ENCODE data around the gene CST6. TPM values are rescaled to one million over a fixed set of nuclear protein-coding genes. Genes with fewer than 3 reads are reported as not detected.

Gene CST6
- polyA plus RNA-seq, 3 donors = 0.41 TPM; not detected in 2

DNA sequence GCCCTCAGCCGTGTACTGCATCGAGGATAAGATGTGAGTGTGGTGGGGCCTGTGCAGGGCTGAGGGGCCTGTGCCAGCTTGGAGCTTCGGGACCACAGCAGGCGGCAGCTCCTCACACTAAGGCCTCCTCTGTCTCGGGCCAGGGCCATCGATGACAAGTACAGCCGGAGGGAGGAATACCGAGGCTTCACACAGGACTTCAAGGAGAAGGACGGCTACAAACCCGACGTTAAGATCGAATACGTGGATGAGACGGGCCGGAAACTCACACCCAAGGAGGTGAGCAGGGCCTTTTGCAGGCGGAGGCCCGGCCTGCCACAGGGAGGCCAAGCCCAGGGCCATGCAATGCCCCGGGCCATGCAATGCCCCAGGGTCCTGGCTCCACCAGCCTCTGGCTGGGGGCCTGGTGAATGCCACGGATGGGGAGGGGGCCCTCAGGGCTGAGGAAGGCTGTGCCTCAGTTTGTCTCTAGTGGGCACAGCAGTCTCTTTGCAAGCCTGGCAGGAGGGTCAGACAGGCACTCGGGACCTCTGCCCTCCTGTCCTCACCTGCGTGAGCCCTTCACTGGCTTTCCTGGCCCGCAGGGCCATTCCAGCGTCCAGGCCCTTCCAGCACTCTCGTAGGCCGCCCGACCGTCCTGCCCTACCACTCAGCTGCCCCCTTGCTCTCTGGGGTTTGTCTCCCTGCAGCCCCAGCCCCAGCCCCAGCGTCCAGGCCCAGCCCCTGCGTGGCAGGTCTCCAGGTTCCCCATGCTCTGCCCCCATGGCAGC, 34.0 kb upstream of the CST6 start:
- no peaks in the 10 kb centered on the region for H3K79me2 ChIP-seq (ENCODE audit: insufficient read depth, low read length)
- H4K20me1 ChIP-seq (ENCODE audit: insufficient read depth, low read length) = peaks cover 7% of the 10 kb centered on the region
- H3K36me3 Mint-ChIP-seq = peaks cover 50 to 70% of the 10 kb centered on the region in 2 donors
- no peak overlapping the region for H2AFZ ChIP-seq (ENCODE audit: insufficient read depth, low read depth, low read length, poor library complexity, severe bottlenecking)
- H3K9me3 Mint-ChIP-seq = no peaks in the 10 kb centered on the region
- DNase-seq = no peak
- H3K27ac ChIP-seq (ENCODE audit: low read depth in 1 of 2, low read length in 2 of 2) = no peak overlapping the region
- H3K27me3 ChIP-seq (ENCODE audit: control insufficient read depth in 2 of 2, insufficient read depth in 2 of 2, low read length in 2 of 2) = no peaks in the 10 kb centered on the region
- intact Hi-C loops (cut with micrococcal nuclease) = no loop called here
- H3K4me1 ChIP-seq (ENCODE audit: control insufficient read depth in 1 of 2, insufficient read depth in 2 of 2, low read length in 2 of 2) = no peaks in the 10 kb centered on the region
- H3K4me3 Mint-ChIP-seq = no peak overlapping the region
- H3K27me3 Mint-ChIP-seq (ENCODE audit: low read depth in 3 of 3) = peaks cover 0 to 4% (median 0%) of the 10 kb centered on the region in 3 donors
- H3K4me1 Mint-ChIP-seq = no peaks in the 10 kb centered on the region
- 97% methylated on average over 28 of the region's 29 CpGs for WGBS (ENCODE audit: insufficient coverage)
- no peak overlapping the region for H3K4me2 ChIP-seq (replicated peaks; ENCODE audit: extremely low read depth, low read length, poor library complexity, severe bottlenecking)
- H3K9ac ChIP-seq (ENCODE audit: insufficient read depth, low read length, poor library complexity, severe bottlenecking) = no peak overlapping the region
- H3K36me3 ChIP-seq (replicated peaks in 1 of 2; ENCODE audit: control insufficient read depth in 1 of 2, insufficient read depth in 2 of 2, low read length in 2 of 2) = peaks cover 49 to 63% of the 10 kb centered on the region in 2 donors
- no peak overlapping the region for H3K4me3 ChIP-seq (replicated peaks in 1 of 3; ENCODE audit: low read depth in 2 of 3, low read length in 3 of 3)
- no peaks in the 10 kb centered on the region for H3K9me3 ChIP-seq (replicated peaks in 1 of 2; ENCODE audit: control insufficient read depth in 1 of 2, insufficient read depth in 1 of 2, low read length in 2 of 2)
- TF ChIP-seq, protein P1, sequence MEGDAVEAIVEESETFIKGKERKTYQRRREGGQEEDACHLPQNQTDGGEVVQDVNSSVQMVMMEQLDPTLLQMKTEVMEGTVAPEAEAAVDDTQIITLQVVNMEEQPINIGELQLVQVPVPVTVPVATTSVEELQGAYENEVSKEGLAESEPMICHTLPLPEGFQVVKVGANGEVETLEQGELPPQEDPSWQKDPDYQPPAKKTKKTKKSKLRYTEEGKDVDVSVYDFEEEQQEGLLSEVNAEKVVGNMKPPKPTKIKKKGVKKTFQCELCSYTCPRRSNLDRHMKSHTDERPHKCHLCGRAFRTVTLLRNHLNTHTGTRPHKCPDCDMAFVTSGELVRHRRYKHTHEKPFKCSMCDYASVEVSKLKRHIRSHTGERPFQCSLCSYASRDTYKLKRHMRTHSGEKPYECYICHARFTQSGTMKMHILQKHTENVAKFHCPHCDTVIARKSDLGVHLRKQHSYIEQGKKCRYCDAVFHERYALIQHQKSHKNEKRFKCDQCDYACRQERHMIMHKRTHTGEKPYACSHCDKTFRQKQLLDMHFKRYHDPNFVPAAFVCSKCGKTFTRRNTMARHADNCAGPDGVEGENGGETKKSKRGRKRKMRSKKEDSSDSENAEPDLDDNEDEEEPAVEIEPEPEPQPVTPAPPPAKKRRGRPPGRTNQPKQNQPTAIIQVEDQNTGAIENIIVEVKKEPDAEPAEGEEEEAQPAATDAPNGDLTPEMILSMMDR (IDR thresholded peaks at IDR 0.05) = no peak
- peak overlapping the region in 1 of 7 donors; percentile 30 for H3K27ac Mint-ChIP-seq

DNA sequence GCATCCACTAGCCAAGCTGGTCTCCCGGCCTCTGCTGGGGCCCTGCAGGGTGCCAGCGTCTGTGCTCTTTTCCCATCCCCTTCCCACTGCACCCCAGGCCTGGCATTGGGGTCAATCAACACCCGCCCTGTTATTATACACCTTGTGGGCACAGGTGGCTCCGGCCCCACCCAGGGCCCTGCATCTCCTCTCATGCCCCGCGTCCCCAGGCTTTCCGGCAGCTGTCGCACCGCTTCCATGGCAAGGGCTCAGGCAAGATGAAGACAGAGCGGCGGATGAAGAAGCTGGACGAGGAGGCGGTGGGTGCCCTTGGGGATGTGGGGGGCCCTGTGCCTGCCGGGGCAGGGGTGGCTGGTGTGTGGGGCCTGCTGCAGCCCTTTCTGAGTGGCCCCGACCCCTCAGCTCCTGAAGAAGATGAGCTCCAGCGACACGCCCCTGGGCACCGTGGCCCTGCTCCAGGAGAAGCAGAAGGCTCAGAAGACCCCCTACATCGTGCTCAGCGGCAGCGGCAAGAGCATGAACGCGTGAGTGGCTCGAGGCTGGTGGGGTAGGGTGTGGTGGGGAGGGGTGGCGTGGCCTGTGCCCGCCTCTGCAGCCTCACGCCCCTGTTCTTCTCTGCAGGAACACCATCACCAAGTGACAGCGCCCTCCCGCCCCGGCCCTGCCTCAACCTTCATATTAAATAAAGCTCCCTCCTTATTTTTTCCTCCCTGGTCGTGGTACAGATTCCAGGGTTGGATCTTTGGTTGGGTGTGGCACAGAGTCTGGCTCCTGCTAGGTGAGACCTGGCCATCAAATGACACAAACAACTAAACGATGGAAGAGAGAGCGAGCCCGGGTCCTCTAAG, 33.2 kb upstream of the CST6 start:
- H3K27ac Mint-ChIP-seq = peak overlapping the region in 2 of 7 donors; percentile 40 to 42
- H3K9ac ChIP-seq (ENCODE audit: insufficient read depth, low read length, poor library complexity, severe bottlenecking) = no peak overlapping the region
- peaks cover 0 to 4% (median 0%) of the 10 kb centered on the region in 3 donors for H3K27me3 Mint-ChIP-seq (ENCODE audit: low read depth in 3 of 3)

More for the DNA sequence above, 33.2 kb upstream of the CST6 start:
- 98% methylated on average over 15 of the region's 34 CpGs for WGBS (ENCODE audit: insufficient coverage)
- peaks cover 43 to 55% of the 10 kb centered on the region in 2 donors for H3K36me3 ChIP-seq (replicated peaks in 1 of 2; ENCODE audit: control insufficient read depth in 1 of 2, insufficient read depth in 2 of 2, low read length in 2 of 2)
- no peaks in the 10 kb centered on the region for H3K4me1 Mint-ChIP-seq
- H3K79me2 ChIP-seq (ENCODE audit: insufficient read depth, low read length) = no peaks in the 10 kb centered on the region
- no peaks in the 10 kb centered on the region for H3K4me1 ChIP-seq (ENCODE audit: control insufficient read depth in 1 of 2, insufficient read depth in 2 of 2, low read length in 2 of 2)
- no peak overlapping the region for H3K4me3 ChIP-seq (replicated peaks in 1 of 3; ENCODE audit: low read depth in 2 of 3, low read length in 3 of 3)
- H3K36me3 Mint-ChIP-seq = peaks cover 43 to 65% of the 10 kb centered on the region in 2 donors
- H3K27me3 ChIP-seq (ENCODE audit: control insufficient read depth in 2 of 2, insufficient read depth in 2 of 2, low read length in 2 of 2) = no peaks in the 10 kb centered on the region
- H2AFZ ChIP-seq (ENCODE audit: insufficient read depth, low read depth, low read length, poor library complexity, severe bottlenecking) = no peak overlapping the region
- TF ChIP-seq, protein P1 (IDR thresholded peaks at IDR 0.05) = no peak
- no peak overlapping the region for H3K27ac ChIP-seq (ENCODE audit: low read depth in 1 of 2, low read length in 2 of 2)
- DNase-seq = no peak
- no peak overlapping the region for H3K4me3 Mint-ChIP-seq
- peaks cover 7% of the 10 kb centered on the region for H4K20me1 ChIP-seq (ENCODE audit: insufficient read depth, low read length)
- intact Hi-C loops (cut with micrococcal nuclease) = no loop called here
- H3K9me3 ChIP-seq (replicated peaks in 1 of 2; ENCODE audit: control insufficient read depth in 1 of 2, insufficient read depth in 1 of 2, low read length in 2 of 2) = no peaks in the 10 kb centered on the region
- no peaks in the 10 kb centered on the region for H3K9me3 Mint-ChIP-seq
- no peak overlapping the region for H3K4me2 ChIP-seq (replicated peaks; ENCODE audit: extremely low read depth, low read length, poor library complexity, severe bottlenecking)
